Astrocyte (in vitro differentiated cells and primary cell): ENCODE data around the gene PARVB. TPM values are rescaled to one million over a fixed set of nuclear protein-coding genes. Genes with fewer than 3 reads are reported as not detected.

Experiments used
- DNase-seq: peaks from one replicate; pipeline ENCODE4 v3.0.0-alpha.2; 2010; ENCODE audit warnings: low read depth
- FAIRE-seq: peaks from 2 replicates; lab custom pipeline; 2011; peaks lifted over from hg19 to GRCh38; lab: Jason Lieb, UNC
- H2AFZ ChIP-seq: 2 replicates; pipeline ENCODE4 v1.6.0; 2012; ENCODE audit warnings: low read depth, low read length, inconsistent platforms
- H3K27ac ChIP-seq: 2 replicates; pipeline ENCODE4 v1.5.1; 2011; ENCODE audit warnings: low read depth, low read length, inconsistent platforms
- H3K27me3 ChIP-seq: 2 replicates; pipeline ENCODE4 v1.6.0; 2011; ENCODE audit warnings: low read length, inconsistent platforms; ENCODE audit not compliant: insufficient read depth
- H3K36me3 ChIP-seq: 2 replicates; pipeline ENCODE4 v1.5.1; 2011; ENCODE audit warnings: low read length, inconsistent platforms; ENCODE audit not compliant: insufficient read depth
- H3K4me1 ChIP-seq: 2 replicates; pipeline ENCODE4 v1.5.1; 2011; ENCODE audit warnings: low read length, inconsistent platforms; ENCODE audit not compliant: insufficient read depth
- H3K4me2 ChIP-seq: 2 replicates; pipeline ENCODE4 v1.6.0; 2012; ENCODE audit warnings: low read length, inconsistent platforms
- H3K4me3 ChIP-seq: 2 replicates; pipeline ENCODE4 v1.5.1; 2011; ENCODE audit warnings: low read depth, mild to moderate bottlenecking, low read length, inconsistent platforms; ENCODE audit not compliant: insufficient read depth
- H3K79me2 ChIP-seq: 2 replicates; pipeline ENCODE4 v1.6.0; 2012; ENCODE audit warnings: mild to moderate bottlenecking, low read length, inconsistent platforms; ENCODE audit not compliant: insufficient read depth
- H3K9ac ChIP-seq: 2 replicates; pipeline ENCODE4 v1.6.0; 2012; ENCODE audit warnings: mild to moderate bottlenecking, low read length, inconsistent platforms
- H3K9me3 ChIP-seq: 2 replicates; pipeline ENCODE4 v1.5.1; 2012; ENCODE audit warnings: low read depth, mild to moderate bottlenecking, low read length, inconsistent platforms; ENCODE audit not compliant: insufficient read depth
- H4K20me1 ChIP-seq: 2 replicates; pipeline ENCODE4 v1.6.0; 2012; ENCODE audit warnings: low read length, inconsistent platforms; ENCODE audit not compliant: insufficient read depth
- H3K27ac Mint-ChIP-seq: one replicate; pipeline ENCODE4 v1.8.0; 2021; ENCODE audit warnings: mild to moderate bottlenecking, mixed read lengths; ENCODE audit not compliant: unreplicated experiment
- H3K27me3 Mint-ChIP-seq: one replicate; pipeline ENCODE4 v1.8.0; 2021; ENCODE audit warnings: low read depth, mixed read lengths; ENCODE audit not compliant: unreplicated experiment
- H3K36me3 Mint-ChIP-seq: one replicate; pipeline ENCODE4 v1.8.0; 2021; ENCODE audit warnings: low read depth, mixed read lengths; ENCODE audit not compliant: unreplicated experiment
- H3K4me1 Mint-ChIP-seq: one replicate; pipeline ENCODE4 v1.8.0; 2021; ENCODE audit warnings: low read depth, mixed read lengths; ENCODE audit not compliant: unreplicated experiment
- H3K4me3 Mint-ChIP-seq: one replicate; pipeline ENCODE4 v1.8.0; 2021; ENCODE audit warnings: mild to moderate bottlenecking, moderate library complexity, mixed read lengths; ENCODE audit not compliant: unreplicated experiment
- H3K9me3 Mint-ChIP-seq: one replicate; pipeline ENCODE4 v1.8.0; 2021; ENCODE audit warnings: mild to moderate bottlenecking, mixed read lengths; ENCODE audit not compliant: unreplicated experiment
- CTCF ChIP-seq: IDR thresholded peaks from 2 replicates; pipeline ENCODE4 v1.5.1; 2011; ENCODE audit warnings: low read depth, mild to moderate bottlenecking, inconsistent platforms, low read length, moderate library complexity; ENCODE audit not compliant: insufficient read depth
- EZH2 ChIP-seq: IDR thresholded peaks from 2 replicates; pipeline ENCODE4 v1.6.1; 2012; ENCODE audit warnings: mild to moderate bottlenecking, low read length, inconsistent platforms; ENCODE audit not compliant: insufficient read depth
- total RNA-seq: library from RNA; stranded (reverse); gene quantifications from 2 replicates; pipeline ENCODE4 v1.2.1, GENCODE V29; 2021

PARVB gene
- total RNA-seq, 1 donor from 2014 or later: 22.0 TPM

GRCh38 chr22:44136112-44136511 is 112.0 kb downstream of the PARVB start:
- H3K9me3 ChIP-seq: peaks cover 7% of the 10 kb centered on the region
- no peak for FAIRE-seq
- no peak overlapping the region for H2AFZ ChIP-seq
- no peak overlapping the region for H3K4me2 ChIP-seq
- H3K36me3 ChIP-seq: peaks cover 5% of the 10 kb centered on the region
- no peak overlapping the region for H3K9ac ChIP-seq
- peaks cover 8% of the 10 kb centered on the region for H4K20me1 ChIP-seq
- no peaks in the 10 kb centered on the region for H3K4me1 Mint-ChIP-seq
- TF ChIP-seq CTCF (no peak), EZH2 (no peak)
- peaks cover 46% of the 10 kb centered on the region for H3K36me3 Mint-ChIP-seq
- H3K27me3 Mint-ChIP-seq: peaks cover 9% of the 10 kb centered on the region
- no peaks in the 10 kb centered on the region for H3K27me3 ChIP-seq
- H3K27ac Mint-ChIP-seq: no peak overlapping the region
- H3K27ac ChIP-seq: no peak overlapping the region
- no peaks in the 10 kb centered on the region for H3K79me2 ChIP-seq
- peaks cover 25% of the 10 kb centered on the region for H3K4me1 ChIP-seq
- H3K4me3 Mint-ChIP-seq: no peak overlapping the region
- peaks cover 23% of the 10 kb centered on the region for H3K9me3 Mint-ChIP-seq
- DNase-seq: no peak
- no peak overlapping the region for H3K4me3 ChIP-seq

- Histone ChIP-seq H3K9me3 (peaks cover 7% of the 10 kb centered on the region), H3K36me3 (peaks cover 5% of the 10 kb centered on the region), H4K20me1 (peaks cover 8% of the 10 kb centered on the region), H3K4me1 (peaks cover 25% of the 10 kb centered on the region), H3K4me2 (no peak overlapping the region), H3K27ac (no peak overlapping the region), H3K27me3 (no peaks in the 10 kb centered on the region), H3K4me3 (no peak overlapping the region), H3K79me2 (no peaks in the 10 kb centered on the region), H2AFZ (no peak overlapping the region), H3K9ac (no peak overlapping the region)
- FAIRE-seq: no peak
- Mint-ChIP-seq H3K4me3 (no peak overlapping the region), H3K27ac (no peak overlapping the region), H3K4me1 (no peaks in the 10 kb centered on the region), H3K27me3 (peaks cover 5% of the 10 kb centered on the region), H3K9me3 (peaks cover 27% of the 10 kb centered on the region), H3K36me3 (peaks cover 48% of the 10 kb centered on the region)
- TF ChIP-seq EZH2 (no peak), CTCF (no peak)
- DNase-seq: no peak
These were observed 112.7 kb downstream of the PARVB start for GRCh38 chr22:44136786-44137185.

- TF ChIP-seq EZH2 (no peak), CTCF (no peak)
These were observed 113.3 kb downstream of the PARVB start for GRCh38 chr22:44137415-44137814.

More at GRCh38 chr22:44137415-44137814, 113.3 kb downstream of the PARVB start:
- peaks cover 22% of the 10 kb centered on the region for H3K4me1 ChIP-seq
- H3K27ac ChIP-seq: no peak overlapping the region
- H3K9me3 ChIP-seq: peaks cover 7% of the 10 kb centered on the region
- FAIRE-seq: no peak
- peaks cover 8% of the 10 kb centered on the region for H4K20me1 ChIP-seq
- Mint-ChIP-seq H3K27me3 (peaks cover 5% of the 10 kb centered on the region), H3K4me3 (no peak overlapping the region), H3K27ac (no peak overlapping the region), H3K4me1 (no peaks in the 10 kb centered on the region), H3K9me3 (peaks cover 27% of the 10 kb centered on the region), H3K36me3 (peaks cover 49% of the 10 kb centered on the region)
- H3K9ac ChIP-seq: no peak overlapping the region
- no peak overlapping the region for H2AFZ ChIP-seq
- H3K4me3 ChIP-seq: no peak overlapping the region
- H3K27me3 ChIP-seq: no peaks in the 10 kb centered on the region
- no peak for DNase-seq
- no peak overlapping the region for H3K4me2 ChIP-seq
- H3K36me3 ChIP-seq: peaks cover 5% of the 10 kb centered on the region
- no peaks in the 10 kb centered on the region for H3K79me2 ChIP-seq
